ENCODE data around the gene IMPDH2.

Gene IMPDH2

GRCh38 chr3:49028673-49029562 lies at the start of gene IMPDH2:
Gene IMPDH2, minus strand, starts transcription at chr3:49029398. Its CDS starts 48 bp downstream, at chr3:49029350.
- peaks cover 54% of the 10 kb centered on the region for H3K36me3 ChIP-seq (ENCODE audit: insufficient read depth, low read length)
- peaks cover 4% of the 10 kb centered on the region; the same call in 1 of the 2 replicates for H3K4me1 ChIP-seq (ENCODE audit: insufficient read depth, low read length)
- no peaks in the 10 kb centered on the region for H3K9me3 ChIP-seq (ENCODE audit: control insufficient read depth, insufficient read depth, low read length)

GRCh38 chr3:49076646-49077045 lies 47.4 kb upstream of the IMPDH2 start:
- Histone ChIP-seq H3K36me3 (ENCODE audit: insufficient read depth, low read length) (peaks cover 26% of the 10 kb centered on the region), H3K9me3 (ENCODE audit: control insufficient read depth, insufficient read depth, low read length) (no peaks in the 10 kb centered on the region), H3K9ac (ENCODE audit: low read depth, low read length) (no peak overlapping the region), H3K4me1 (ENCODE audit: insufficient read depth, low read length) (no peaks in the 10 kb centered on the region)

More at GRCh38 chr3:49028673-49029562, at the start of gene IMPDH2:
- peak within 1 kb of the TSS; percentile 72 for H3K9ac ChIP-seq (ENCODE audit: low read depth, low read length)

GRCh38 chr3:49076116-49076515 lies 46.9 kb upstream of the IMPDH2 start:
- peaks cover 26% of the 10 kb centered on the region for H3K36me3 ChIP-seq (ENCODE audit: insufficient read depth, low read length)
- no peaks in the 10 kb centered on the region for H3K9me3 ChIP-seq (ENCODE audit: control insufficient read depth, insufficient read depth, low read length)
- H3K4me1 ChIP-seq (ENCODE audit: insufficient read depth, low read length), result no peaks in the 10 kb centered on the region
- no peak overlapping the region for H3K9ac ChIP-seq (ENCODE audit: low read depth, low read length)

- Histone ChIP-seq H3K9ac (ENCODE audit: low read depth, low read length) (no peak overlapping the region), H3K9me3 (ENCODE audit: control insufficient read depth, insufficient read depth, low read length) (no peaks in the 10 kb centered on the region), H3K36me3 (ENCODE audit: insufficient read depth, low read length) (peaks cover 40% of the 10 kb centered on the region), H3K4me1 (ENCODE audit: insufficient read depth, low read length) (no peaks in the 10 kb centered on the region)
Measured at GRCh38 chr3:49058011-49058410, 28.8 kb upstream of the IMPDH2 start.

GRCh38 chr3:49057268-49057667 lies 28.1 kb upstream of the IMPDH2 start:
- Histone ChIP-seq H3K9me3 (ENCODE audit: control insufficient read depth, insufficient read depth, low read length) (no peaks in the 10 kb centered on the region), H3K9ac (ENCODE audit: low read depth, low read length) (no peak overlapping the region), H3K4me1 (ENCODE audit: insufficient read depth, low read length) (no peaks in the 10 kb centered on the region), H3K36me3 (ENCODE audit: insufficient read depth, low read length) (peaks cover 44% of the 10 kb centered on the region)

GRCh38 chr3:49054344-49054862 lies 25.2 kb upstream of the IMPDH2 start:
- no peak overlapping the region for H3K9ac ChIP-seq (ENCODE audit: low read depth, low read length)
- H3K9me3 ChIP-seq (ENCODE audit: control insufficient read depth, insufficient read depth, low read length), result no peaks in the 10 kb centered on the region
- no peaks in the 10 kb centered on the region for H3K4me1 ChIP-seq (ENCODE audit: insufficient read depth, low read length)
- peaks cover 48% of the 10 kb centered on the region for H3K36me3 ChIP-seq (ENCODE audit: insufficient read depth, low read length)

GRCh38 chr3:49053543-49053942 lies 24.3 kb upstream of the IMPDH2 start:
- peaks cover 48% of the 10 kb centered on the region for H3K36me3 ChIP-seq (ENCODE audit: insufficient read depth, low read length)
- H3K4me1 ChIP-seq (ENCODE audit: insufficient read depth, low read length), result no peaks in the 10 kb centered on the region
- no peak overlapping the region for H3K9ac ChIP-seq (ENCODE audit: low read depth, low read length)
- H3K9me3 ChIP-seq (ENCODE audit: control insufficient read depth, insufficient read depth, low read length), result no peaks in the 10 kb centered on the region

- Histone ChIP-seq H3K36me3 (ENCODE audit: insufficient read depth, low read length) (peaks cover 31% of the 10 kb centered on the region), H3K4me1 (ENCODE audit: insufficient read depth, low read length) (no peaks in the 10 kb centered on the region), H3K9ac (ENCODE audit: low read depth, low read length) (no peak overlapping the region), H3K9me3 (ENCODE audit: control insufficient read depth, insufficient read depth, low read length) (no peaks in the 10 kb centered on the region)
Measured at GRCh38 chr3:49035281-49035680, 6.1 kb upstream of the IMPDH2 start.

- H3K9ac ChIP-seq (ENCODE audit: low read depth, low read length), result no peak overlapping the region
- H3K4me1 ChIP-seq (ENCODE audit: insufficient read depth, low read length), result no peaks in the 10 kb centered on the region
- no peaks in the 10 kb centered on the region for H3K9me3 ChIP-seq (ENCODE audit: control insufficient read depth, insufficient read depth, low read length)
- H3K36me3 ChIP-seq (ENCODE audit: insufficient read depth, low read length), result peaks cover 31% of the 10 kb centered on the region
Measured at GRCh38 chr3:49034650-49035049, 5.5 kb upstream of the IMPDH2 start.

- peaks cover 34% of the 10 kb centered on the region for H3K36me3 ChIP-seq (ENCODE audit: insufficient read depth, low read length)
- H3K4me1 ChIP-seq (ENCODE audit: insufficient read depth, low read length), result peaks cover 4% of the 10 kb centered on the region; the same call in 1 of the 2 replicates
- no peak overlapping the region for H3K9ac ChIP-seq (ENCODE audit: low read depth, low read length)
- H3K9me3 ChIP-seq (ENCODE audit: control insufficient read depth, insufficient read depth, low read length), result no peaks in the 10 kb centered on the region
Measured at GRCh38 chr3:49032646-49033304, 3.6 kb upstream of the IMPDH2 start.

GRCh38 chr3:49030321-49030720 lies 1.1 kb upstream of the IMPDH2 start:
- H3K9ac ChIP-seq (ENCODE audit: low read depth, low read length), result no peak overlapping the region
- H3K9me3 ChIP-seq (ENCODE audit: control insufficient read depth, insufficient read depth, low read length), result no peaks in the 10 kb centered on the region
- H3K4me1 ChIP-seq (ENCODE audit: insufficient read depth, low read length), result peaks cover 4% of the 10 kb centered on the region; the same call in 1 of the 2 replicates
- H3K36me3 ChIP-seq (ENCODE audit: insufficient read depth, low read length), result peaks cover 46% of the 10 kb centered on the region

GRCh38 chr3:49029563-49029884 lies 326 bp upstream of the IMPDH2 start:
- peak overlapping the region; percentile 72; the same call in 1 of the 2 replicates for H3K9ac ChIP-seq (ENCODE audit: low read depth, low read length)
- H3K4me1 ChIP-seq (ENCODE audit: insufficient read depth, low read length), result peaks cover 4% of the 10 kb centered on the region; the same call in 1 of the 2 replicates
- H3K36me3 ChIP-seq (ENCODE audit: insufficient read depth, low read length), result peaks cover 51% of the 10 kb centered on the region
- H3K9me3 ChIP-seq (ENCODE audit: control insufficient read depth, insufficient read depth, low read length), result no peaks in the 10 kb centered on the region

GRCh38 chr3:49028298-49028672 lies 913 bp downstream of the IMPDH2 start:
- Histone ChIP-seq H3K4me1 (ENCODE audit: insufficient read depth, low read length) (peaks cover 4% of the 10 kb centered on the region; the same call in 1 of the 2 replicates), H3K36me3 (ENCODE audit: insufficient read depth, low read length) (peaks cover 56% of the 10 kb centered on the region), H3K9me3 (ENCODE audit: control insufficient read depth, insufficient read depth, low read length) (no peaks in the 10 kb centered on the region), H3K9ac (ENCODE audit: low read depth, low read length) (peak overlapping the region; percentile 72)

- Histone ChIP-seq H3K4me1 (ENCODE audit: insufficient read depth, low read length) (peaks cover 11% of the 10 kb centered on the region; the same call in 1 of the 2 replicates), H3K9ac (ENCODE audit: low read depth, low read length) (no peak overlapping the region), H3K36me3 (ENCODE audit: insufficient read depth, low read length) (peaks cover 54% of the 10 kb centered on the region), H3K9me3 (ENCODE audit: control insufficient read depth, insufficient read depth, low read length) (no peaks in the 10 kb centered on the region)
Measured at GRCh38 chr3:49027634-49028033, 1.6 kb downstream of the IMPDH2 start.

All from ES-I3 (cell line).